ENCODE data around the gene TICAM2. TPM values are rescaled to one million over a fixed set of nuclear protein-coding genes. Genes with fewer than 3 reads are reported as not detected.

TICAM2 gene
- total RNA-seq, 2 donors from 2014 or later, result 1.9 TPM

DNA sequence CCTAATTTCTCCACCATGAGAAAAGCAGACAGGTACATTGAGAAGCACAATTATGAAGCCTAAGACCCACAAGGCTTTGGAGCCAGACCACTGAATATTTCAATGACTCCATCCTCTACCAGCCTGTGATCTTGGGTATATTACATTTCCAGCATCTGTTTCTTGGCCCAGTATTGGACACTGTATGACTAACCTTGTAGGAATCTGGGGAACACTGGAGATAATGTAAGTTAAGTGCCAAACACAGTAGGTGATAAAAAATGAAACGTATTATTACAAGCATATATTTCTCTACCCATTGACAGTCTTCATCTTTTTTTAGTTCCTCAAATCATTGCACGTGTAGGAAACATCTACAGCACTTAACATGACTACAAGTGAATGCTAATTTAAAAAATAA, 29.1 kb downstream of the TICAM2 start:
- Histone ChIP-seq H3K4me3 (no peak overlapping the region), H3K4me1 (replicated peaks) (no peaks in the 10 kb centered on the region), H3K27ac (no peak overlapping the region), H3K36me3 (no peaks in the 10 kb centered on the region), H3K27me3 (replicated peaks; ENCODE audit: insufficient read depth) (no peaks in the 10 kb centered on the region), H3K9me3 (no peaks in the 10 kb centered on the region)
- no peak for TF ChIP-seq POLR2A (IDR thresholded peaks at IDR 0.05)
- no peak for TF ChIP-seq POLR2AphosphoS5 (IDR thresholded peaks at IDR 0.05)
- TF ChIP-seq, protein P1, sequence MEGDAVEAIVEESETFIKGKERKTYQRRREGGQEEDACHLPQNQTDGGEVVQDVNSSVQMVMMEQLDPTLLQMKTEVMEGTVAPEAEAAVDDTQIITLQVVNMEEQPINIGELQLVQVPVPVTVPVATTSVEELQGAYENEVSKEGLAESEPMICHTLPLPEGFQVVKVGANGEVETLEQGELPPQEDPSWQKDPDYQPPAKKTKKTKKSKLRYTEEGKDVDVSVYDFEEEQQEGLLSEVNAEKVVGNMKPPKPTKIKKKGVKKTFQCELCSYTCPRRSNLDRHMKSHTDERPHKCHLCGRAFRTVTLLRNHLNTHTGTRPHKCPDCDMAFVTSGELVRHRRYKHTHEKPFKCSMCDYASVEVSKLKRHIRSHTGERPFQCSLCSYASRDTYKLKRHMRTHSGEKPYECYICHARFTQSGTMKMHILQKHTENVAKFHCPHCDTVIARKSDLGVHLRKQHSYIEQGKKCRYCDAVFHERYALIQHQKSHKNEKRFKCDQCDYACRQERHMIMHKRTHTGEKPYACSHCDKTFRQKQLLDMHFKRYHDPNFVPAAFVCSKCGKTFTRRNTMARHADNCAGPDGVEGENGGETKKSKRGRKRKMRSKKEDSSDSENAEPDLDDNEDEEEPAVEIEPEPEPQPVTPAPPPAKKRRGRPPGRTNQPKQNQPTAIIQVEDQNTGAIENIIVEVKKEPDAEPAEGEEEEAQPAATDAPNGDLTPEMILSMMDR (IDR thresholded peaks at IDR 0.05), result no peak
- 83% methylated on average over 2 of the region's 2 CpGs for WGBS
- intact Hi-C loops (cut with DNase I), result no loop called here
- no peak for DNase-seq (ENCODE audit: low spot score)

DNA sequence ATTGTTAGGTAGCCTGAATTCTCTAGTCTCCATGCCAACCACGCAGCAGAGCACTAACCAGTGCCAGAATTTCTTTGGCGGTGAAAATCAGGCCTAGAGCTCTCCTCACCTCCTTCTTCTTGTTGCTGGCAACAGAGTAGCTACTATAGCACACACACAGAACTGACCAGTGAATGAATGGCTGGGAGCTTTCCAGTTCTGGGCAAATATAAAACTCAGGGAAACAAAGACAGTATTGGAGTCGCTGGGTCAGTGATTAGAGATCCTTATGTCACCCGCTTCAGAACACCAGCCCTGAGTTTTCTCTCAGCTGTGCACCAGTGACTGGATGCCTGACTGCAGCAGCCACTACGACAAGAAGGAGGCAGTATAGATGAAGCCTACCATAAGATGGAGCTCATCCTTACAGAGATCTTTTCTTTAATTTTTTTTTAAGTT, 30.8 kb downstream of the TICAM2 start:
- Histone ChIP-seq H3K27me3 (replicated peaks; ENCODE audit: insufficient read depth) (no peaks in the 10 kb centered on the region), H3K9me3 (no peaks in the 10 kb centered on the region), H3K4me3 (no peak overlapping the region), H3K36me3 (no peaks in the 10 kb centered on the region), H3K4me1 (replicated peaks) (no peaks in the 10 kb centered on the region), H3K27ac (peak overlapping the region in 1 of 2 donors; percentile 16)
- 52% methylated on average over 5 of the region's 5 CpGs for WGBS
- TF ChIP-seq, protein P1 (IDR thresholded peaks at IDR 0.05), result no peak
- TF ChIP-seq POLR2A (IDR thresholded peaks at IDR 0.05) (no peak), POLR2AphosphoS5 (IDR thresholded peaks at IDR 0.05) (no peak)
- peak; percentile 9 for DNase-seq (ENCODE audit: low spot score)
- intact Hi-C loops (cut with DNase I), result no loop called here

DNA sequence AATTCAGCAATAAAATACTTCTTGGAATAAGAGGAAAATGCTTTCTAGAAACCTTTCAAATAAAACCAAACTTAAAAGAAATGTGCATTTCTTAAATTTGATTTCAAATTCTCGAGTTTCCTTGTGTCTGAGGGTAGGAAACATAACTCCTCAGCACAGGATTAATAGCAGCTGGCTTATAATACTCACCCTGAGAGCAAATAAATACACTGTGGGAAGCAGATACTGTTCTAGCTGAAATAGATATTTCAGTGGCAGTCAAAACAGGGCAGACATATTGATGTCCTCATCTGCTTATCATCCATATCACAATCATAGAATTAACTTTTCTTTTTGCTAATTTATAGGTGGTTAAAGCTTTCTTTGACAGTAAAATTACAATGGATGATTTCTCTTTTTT, 33.6 kb downstream of the TICAM2 start:
- H3K9me3 ChIP-seq, result no peaks in the 10 kb centered on the region
- H3K27me3 ChIP-seq (replicated peaks; ENCODE audit: insufficient read depth), result no peaks in the 10 kb centered on the region
- H3K27ac ChIP-seq, result no peak overlapping the region
- H3K36me3 ChIP-seq, result no peaks in the 10 kb centered on the region
- H3K4me3 ChIP-seq, result no peak overlapping the region
- intact Hi-C loops (cut with DNase I), result no loop called here
- H3K4me1 ChIP-seq (replicated peaks), result no peaks in the 10 kb centered on the region
- no peak for DNase-seq (ENCODE audit: low spot score)
- TF ChIP-seq POLR2A (IDR thresholded peaks at IDR 0.05) (no peak), POLR2AphosphoS5 (IDR thresholded peaks at IDR 0.05) (no peak)
- TF ChIP-seq, protein P1 (IDR thresholded peaks at IDR 0.05), result no peak
- 49% methylated on average over 1 of the region's 1 CpG for WGBS

DNA sequence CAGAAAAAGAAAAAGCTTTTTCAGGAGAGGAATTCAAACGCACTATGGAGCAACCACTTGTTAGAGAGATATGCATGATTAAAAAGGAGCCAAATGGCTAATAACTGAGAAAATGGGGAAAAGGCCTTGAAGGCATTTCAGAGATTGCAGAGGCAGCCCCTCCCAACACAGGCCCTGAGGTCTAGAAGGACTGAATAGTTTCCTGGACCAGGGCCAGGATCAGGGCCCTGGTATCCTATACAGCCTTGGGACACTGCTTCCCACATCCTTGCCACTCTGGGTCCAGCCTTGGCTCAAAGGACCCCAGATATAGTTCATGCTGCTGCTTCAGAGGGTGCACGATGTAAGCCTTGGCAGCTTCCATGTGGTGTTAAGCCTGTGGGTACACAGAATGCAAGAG, 37.0 kb downstream of the TICAM2 start:
- Histone ChIP-seq H3K27ac (no peak overlapping the region), H3K9me3 (no peaks in the 10 kb centered on the region), H3K4me1 (replicated peaks) (no peaks in the 10 kb centered on the region), H3K27me3 (replicated peaks; ENCODE audit: insufficient read depth) (no peaks in the 10 kb centered on the region), H3K36me3 (no peaks in the 10 kb centered on the region), H3K4me3 (no peak overlapping the region)
- intact Hi-C loops (cut with DNase I), result no loop called here
- no peak for DNase-seq (ENCODE audit: low spot score)
- TF ChIP-seq POLR2A (IDR thresholded peaks at IDR 0.05), result no peak
- no peak for TF ChIP-seq POLR2AphosphoS5 (IDR thresholded peaks at IDR 0.05)
- TF ChIP-seq, protein P1 (IDR thresholded peaks at IDR 0.05), result no peak
- WGBS, result 79% methylated on average over 2 of the region's 2 CpGs

DNA sequence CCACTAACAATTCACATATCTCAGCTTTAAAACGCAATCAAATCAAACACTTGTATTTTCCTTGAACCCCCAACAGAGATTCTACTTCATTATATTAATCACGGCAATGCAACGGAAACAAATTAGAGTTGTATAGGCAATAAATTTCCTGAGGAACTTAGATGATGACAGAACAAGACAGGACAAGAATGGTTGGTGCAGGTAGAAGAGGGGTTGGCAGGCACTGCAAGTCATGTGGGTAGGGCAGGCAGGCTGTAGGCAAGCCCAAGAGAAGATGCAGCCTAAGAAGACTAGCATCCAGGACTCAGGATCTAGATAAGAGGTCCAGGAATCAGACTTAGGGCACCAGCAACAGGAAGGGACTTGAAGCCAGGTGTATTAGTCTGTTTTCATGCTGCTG, 41.1 kb downstream of the TICAM2 start:
- TF ChIP-seq, protein P1 (IDR thresholded peaks at IDR 0.05), result no peak
- no peak for TF ChIP-seq POLR2AphosphoS5 (IDR thresholded peaks at IDR 0.05)
- no peak for TF ChIP-seq POLR2A (IDR thresholded peaks at IDR 0.05)
- no peaks in the 10 kb centered on the region for H3K4me1 ChIP-seq (replicated peaks)
- no peaks in the 10 kb centered on the region for H3K27me3 ChIP-seq (replicated peaks; ENCODE audit: insufficient read depth)
- 58% methylated on average over 3 of the region's 3 CpGs for WGBS
- H3K27ac ChIP-seq, result no peak overlapping the region
- intact Hi-C loops (cut with DNase I), result no loop called here
- no peak for DNase-seq (ENCODE audit: low spot score)
- no peaks in the 10 kb centered on the region for H3K9me3 ChIP-seq
- H3K4me3 ChIP-seq, result no peak overlapping the region
- no peaks in the 10 kb centered on the region for H3K36me3 ChIP-seq
